K562 (cell line): ENCODE measurements around the gene NECAB3. TPM values are rescaled to one million over a fixed set of nuclear protein-coding genes. Genes with fewer than 3 reads are reported as not detected.

Source experiments
- ATAC-seq: fragments of 200-7000 bp; cut with Tn5 transposase; 3 replicates; pipeline ENCODE4 v1.9.1; 2020; ENCODE audit warnings: moderate library complexity
- BruUV-seq: library from RNA; stranded (reverse); fragments of 400-500 nt; replicated peaks from 2 replicates; lab custom pipeline; 2021; lab: Mats Ljungman, UMichigan
- CTCF ChIA-PET: fragments of 300-600 bp; formaldehyde crosslinking; extraction: SDS; loops from one replicate; lab custom pipeline; 2021; ENCODE audit warnings: low intra/inter-chr PET ratio; lab: Yijun Ruan, JAX
- POLR2A ChIA-PET: fragments of 300-600, 350-650 bp; sonication (Branson Sonifier 250); formaldehyde crosslinking; extraction: SDS; loops from one replicate; lab custom pipeline; 2021; ENCODE audit warnings: antibody characterized with exemption, inconsistent platforms; lab: Yijun Ruan, JAX
- DNase-seq, 4 experiments: peaks; one replicate each; pipeline versions ENCODE4 v3.0.0 to v3.0.0-alpha.2; 2011 to 2018; ENCODE audit warnings: low spot score in 3 of 4, mixed read lengths in 3 of 4; ENCODE audit errors: extremely low read depth in 1 of 4
- FAIRE-seq: peaks from 2 replicates; lab custom pipeline; 2011; peaks lifted over from hg19 to GRCh38; lab: Jason Lieb, UNC
- H2AFZ ChIP-seq: 2 replicates; pipeline ENCODE4 v1.6.0; 2011; ENCODE audit warnings: low read depth, low read length, control low read depth, inconsistent platforms
- H3K27ac ChIP-seq: fragments of 200-600 bp; 3 replicates; pipeline ENCODE4 v1.8.0; 2011; ENCODE audit warnings: low read depth, mild to moderate bottlenecking, control low read depth, inconsistent platforms, low read length, moderate library complexity, mixed read lengths; ENCODE audit errors: extremely low read depth
- H3K27me3 ChIP-seq, 2 experiments: fragments of 300-600 bp in 1 of 2; 2 replicates in 1 of 2; 3 replicates in 1 of 2; pipeline versions ENCODE4 v1.6.0 to v1.8.0; 2011; ENCODE audit warnings: inconsistent platforms in 2 of 2, low read length in 2 of 2, mild to moderate bottlenecking in 1 of 2, mixed read lengths in 1 of 2, moderate library complexity in 1 of 2; ENCODE audit not compliant: control insufficient read depth in 2 of 2, insufficient read depth in 2 of 2
- H3K36me3 ChIP-seq: fragments of 300-600 bp; 3 replicates; pipeline ENCODE4 v1.8.0; 2011; ENCODE audit warnings: mild to moderate bottlenecking, low read length, inconsistent platforms; ENCODE audit not compliant: control insufficient read depth, insufficient read depth
- H3K4me1 ChIP-seq, 2 experiments: fragments of 200-600 bp in 1 of 2; replicated peaks in 1 of 2; 2 replicates in 1 of 2; 3 replicates in 1 of 2; pipeline versions ENCODE4 v1.5.1 to v1.8.0; 2011; ENCODE audit warnings: inconsistent platforms in 2 of 2, low read length in 2 of 2, mild to moderate bottlenecking in 1 of 2, mixed read lengths in 1 of 2, moderate library complexity in 1 of 2; ENCODE audit not compliant: control insufficient read depth in 2 of 2, insufficient read depth in 2 of 2
- H3K4me2 ChIP-seq: 2 replicates; pipeline ENCODE4 v1.6.1; 2011; ENCODE audit warnings: low read length, control low read depth, inconsistent platforms, mixed read lengths; ENCODE audit not compliant: insufficient read depth
- H3K4me3 ChIP-seq: fragments of 200-600 bp; sonication (generic), shearing (Covaris generic); 2 replicates; pipeline ENCODE4 v1.5.1; 2016; ENCODE audit warnings: control low read depth, inconsistent platforms
- H3K79me2 ChIP-seq: fragments of 200-600 bp; 3 replicates; pipeline ENCODE4 v1.8.0; 2011; ENCODE audit warnings: low read length, inconsistent platforms; ENCODE audit not compliant: control insufficient read depth, insufficient read depth
- H3K9ac ChIP-seq, 2 experiments: 2 replicates each; pipeline versions ENCODE4 v1.6.0 to v1.6.1; 2011; ENCODE audit warnings: low read depth in 2 of 2, low read length in 2 of 2, control low read depth in 1 of 2, inconsistent platforms in 1 of 2, mild to moderate bottlenecking in 1 of 2, mixed read lengths in 1 of 2; ENCODE audit not compliant: insufficient read depth in 1 of 2
- H3K9me1 ChIP-seq: one replicate; pipeline ENCODE4 v1.6.0; 2011; ENCODE audit warnings: inconsistent platforms, mild to moderate bottlenecking, low read length, moderate library complexity; ENCODE audit not compliant: control insufficient read depth, insufficient read depth
- H3K9me3 ChIP-seq: replicated peaks from 2 replicates; pipeline ENCODE4 v1.5.1; 2011; ENCODE audit warnings: low read depth, low read length, inconsistent platforms; ENCODE audit not compliant: control insufficient read depth, insufficient read depth
- H4K20me1 ChIP-seq: replicated peaks from 2 replicates; pipeline ENCODE4 v1.6.1; 2011; ENCODE audit warnings: low read length, inconsistent platforms, mixed read lengths; ENCODE audit not compliant: control insufficient read depth, insufficient read depth
- CHD4 ChIP-seq: fragments of 200-600 bp; sonication (generic); IDR thresholded peaks from 3 replicates; pipeline ENCODE4 v1.6.1; 2012; ENCODE audit warnings: low read depth, mild to moderate bottlenecking, mixed read lengths, low read length, inconsistent platforms; ENCODE audit not compliant: insufficient read depth, insufficient replicate concordance, poor library complexity, severe bottlenecking
- DLX4 ChIP-seq: fragments of 250-450 bp; sonication (Bioruptor Pico); IDR thresholded peaks from 2 replicates; pipeline ENCODE4 v1.6.1; 2021; ENCODE audit warnings: mild to moderate bottlenecking
- FOXM1 ChIP-seq, 2 experiments: fragments of 450-650 bp in 1 of 2; sonication (generic) in 1 of 2; formaldehyde crosslinking in 1 of 2; IDR thresholded peaks; 2 replicates each; pipeline versions ENCODE4 v1.6.1 to v1.9.0; 2017 to 2022; ENCODE audit warnings: low read depth in 2 of 2, mild to moderate bottlenecking in 2 of 2, missing genetic modification reagents in 1 of 2, moderate library complexity in 1 of 2
- GATAD2A ChIP-seq: fragments of 450-650 bp; IDR thresholded peaks from 2 replicates; pipeline ENCODE4 v1.6.1; 2017
- HCFC1 ChIP-seq: IDR thresholded peaks from 2 replicates; pipeline ENCODE4 v1.6.1; 2012; ENCODE audit warnings: low read depth, low read length, improper control_type of control experiment
- MAZ ChIP-seq, 2 experiments: fragments of 450-650 bp in 1 of 2; sonication (generic) in 1 of 2; formaldehyde crosslinking; IDR thresholded peaks in 1 of 2; conservative IDR thresholded peaks in 1 of 2; 2 replicates each; pipeline versions ENCODE4 v1.4.0 to v1.5.0; 2020; ENCODE audit warnings: mild to moderate bottlenecking in 1 of 2, missing genetic modification reagents in 1 of 2
- NUFIP1 ChIP-seq: fragments of 450-650 bp; IDR thresholded peaks from 2 replicates; pipeline ENCODE4 v1.6.1; 2018; ENCODE audit not compliant: partially characterized antibody
- SMARCE1 ChIP-seq: fragments of 450-650 bp; IDR thresholded peaks from 2 replicates; pipeline ENCODE4 v1.7.1; 2016; ENCODE audit warnings: mild to moderate bottlenecking
- XRCC3 ChIP-seq: fragments of 450-650 bp; IDR thresholded peaks from 2 replicates; pipeline ENCODE4 v1.6.1; 2017; ENCODE audit warnings: mild to moderate bottlenecking, moderate library complexity
- ZNF408 ChIP-seq: fragments of 250-450 bp; sonication (Bioruptor Pico); IDR thresholded peaks from 2 replicates; pipeline ENCODE4 v1.4.0; 2020; ENCODE audit warnings: low read depth, mild to moderate bottlenecking, moderate library complexity
- ZNF644 ChIP-seq: fragments of 200-800 bp; sonication (Bioruptor generic); IDR thresholded peaks from 2 replicates; pipeline ENCODE4 v1.6.1; 2016; ENCODE audit warnings: low read depth, missing genetic modification characterization, missing compliant biosample characterization
- WGBS: fragments of 100-300 bp; shearing (Covaris generic); methylation state at CpG from one replicate; pipeline ENCODE4 v1.1.6; 2016; ENCODE audit warnings: low coverage, mixed read lengths; ENCODE audit not compliant: insufficient coverage; ENCODE audit errors: missing lambda C conversion rate; 5-methylcytosine and 5-hydroxymethylcytosine counted together
- in situ Hi-C: fragments of 300-500 bp; cut with MboI; formaldehyde crosslinking; loops from 4 replicates; pipeline ENCODE4 v1.15.0; 2018; ENCODE audit warnings: inconsistent platforms, mixed read lengths
- intact Hi-C: fragments of 100-400 bp; cut with micrococcal nuclease; formaldehyde crosslinking; loops from 2 replicates; pipeline ENCODE4 v1.14.2; 2022
- polyA plus RNA-seq, 8 experiments: library from polyadenylated mRNA; depleted of rRNA in 4 of 8; stranded (reverse) in 5 of 8; unstranded in 3 of 8; fragments of >200 nt; fragmentation: Nextera tagmentation in 2 of 8; fragmentation: Illumina TruSeq in 1 of 8; extraction: Ambion mirVana in 2 of 8; extraction: Trizol in 1 of 8; gene quantifications; 2 replicates each; pipeline versions ENCODE4 v1.2.1 to v1.2.3, GENCODE V29; 2011 to 2014; ENCODE audit warnings: inconsistent platforms in 1 of 8, missing spikeins in 1 of 8
- total RNA-seq, 7 experiments: library from RNA; depleted of rRNA in 6 of 7; stranded (reverse); fragments of >200 nt in 6 of 7; fragmentation: Illumina TruSeq in 2 of 7; extraction: Trizol in 2 of 7; gene quantifications; 2 replicates each; pipeline versions ENCODE4 v1.2.1 to v1.2.3, GENCODE V29; 2011 to 2021; ENCODE audit warnings: low replicate concordance in 1 of 7

Gene NECAB3
- total and polyA plus RNA-seq, 9 of the 15 experiments (the other 6 are each of a cell fraction or from before 2014, with no cell fraction given): 0.94 to 63.3 (median 31.5) TPM

DNA sequence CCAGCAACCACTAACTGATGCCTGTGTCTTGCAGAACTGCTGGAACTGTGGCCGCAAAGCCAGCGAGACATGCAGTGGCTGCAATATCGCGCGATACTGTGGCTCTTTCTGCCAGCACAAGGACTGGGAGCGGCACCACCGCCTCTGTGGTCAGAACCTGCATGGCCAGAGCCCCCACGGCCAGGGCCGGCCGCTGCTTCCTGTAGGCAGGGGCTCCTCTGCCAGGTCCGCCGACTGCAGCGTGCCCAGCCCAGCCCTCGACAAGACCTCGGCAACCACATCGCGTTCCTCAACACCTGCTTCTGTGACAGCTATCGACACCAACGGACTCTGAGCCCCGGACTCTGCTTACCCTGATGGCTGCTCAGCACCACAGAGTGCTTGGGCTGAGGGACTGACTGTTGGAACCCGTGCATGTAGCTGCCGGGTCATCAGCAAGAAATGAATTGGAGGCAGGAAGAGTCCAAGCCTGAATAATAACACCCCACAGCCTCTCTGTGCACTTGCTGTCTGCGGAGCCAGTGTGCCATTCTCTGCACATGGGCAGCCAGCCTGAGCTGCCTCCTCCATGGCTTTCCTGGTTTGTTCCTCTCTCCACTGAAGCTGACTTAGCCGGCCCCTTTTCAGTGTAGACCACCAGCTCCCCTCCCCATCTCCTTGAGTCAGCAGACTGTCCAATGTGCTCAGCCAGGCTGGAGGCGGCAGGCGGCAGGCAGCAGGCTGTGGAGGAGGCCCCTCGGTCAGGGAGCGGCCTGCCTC, 29.7 kb downstream of the NECAB3 start (continued):
- no peak for TF ChIP-seq NUFIP1
- no peak for TF ChIP-seq SMARCE1

- in situ Hi-C loops: no loop called here
- H3K36me3 ChIP-seq: peaks cover 38% of the 10 kb centered on the region
- TF ChIP-seq XRCC3: no peak
- no peak for TF ChIP-seq GATAD2A
- no peak for TF ChIP-seq CHD4
- TF ChIP-seq MAZ (CRISPR knock-in tag; conservative IDR thresholded peaks at IDR 0.05 in 1 of 2, IDR thresholded peaks at IDR 0.05 in 1 of 2): no peak
- TF ChIP-seq ZNF644 (tag): no peak
- TF ChIP-seq FOXM1 (IDR thresholded peaks at IDR 0.05; ENCODE audit: low read depth): no peak
- no peak for TF ChIP-seq FOXM1 (CRISPR knock-in tag; IDR thresholded peaks at IDR 0.05; ENCODE audit: low read depth)
- TF ChIP-seq SMARCE1: no peak
- TF ChIP-seq DLX4 (CRISPR knock-in tag): no peak
- TF ChIP-seq ZNF408 (CRISPR knock-in tag): no peak
- TF ChIP-seq HCFC1: no peak
These were observed 33.9 kb downstream of the NECAB3 start for GRCh38 chr20:33640287-33640686.

More at GRCh38 chr20:33640287-33640686, 33.9 kb downstream of the NECAB3 start:
- no peaks in the 10 kb centered on the region for H3K79me2 ChIP-seq
- no peaks in the 10 kb centered on the region for H3K9me3 ChIP-seq
- BruUV-seq: no TSS peak
- H3K4me1 ChIP-seq: peaks cover 3 to 10% of the 10 kb centered on the region in 2 experiments; a peak in 2 of 5 replicates
- H3K27ac ChIP-seq: no peak overlapping the region
- intact Hi-C loops: no loop called here
- FAIRE-seq (no peak), DNase-seq (no peak), ATAC-seq (no peak)
- peaks cover 3% of the 10 kb centered on the region for H3K9me1 ChIP-seq
- H3K9ac ChIP-seq: peak overlapping the region in 1 of 2 experiments; percentile 56; a peak in 1 of 4 replicates
- H3K4me3 ChIP-seq: no peak overlapping the region
- 68% methylated on average over 11 of the region's 13 CpGs for WGBS
- H2AFZ ChIP-seq: no peak overlapping the region
- H3K27me3 ChIP-seq: no peaks in the 10 kb centered on the region
- H3K4me2 ChIP-seq: no peak overlapping the region
- H4K20me1 ChIP-seq: no peaks in the 10 kb centered on the region
- ChIA-PET CTCF (no interaction called here), POLR2A (interaction anchor here (0.6 to 1.1 kb wide), 5 partner anchors 8 to 729 kb away, joined by 3 to 7 read pairs (median 4); no protein-coding TSS in a partner anchor)
